Skeletal muscle tissue (tissue), 4 donors: ENCODE measurements around the gene NECTIN2. TPM values are rescaled to one million over a fixed set of nuclear protein-coding genes. Genes with fewer than 3 reads are reported as not detected.
A peak's percentile ranks its signal among the peaks of the same experiment; 100 is the strongest.
"Not testable (repeated sequence)": the region's sequence is repeated elsewhere in the genome, so short reads cannot be mapped to it uniquely, and the experiment has no call there.

Source experiments
- H3K27ac ChIP-seq: one replicate; pipeline ENCODE4 v1.7.0; 2013; ENCODE audit warnings: mild to moderate bottlenecking, low read depth, low read length, inconsistent platforms
- H3K27me3 ChIP-seq, 3 donors: one replicate each; pipeline ENCODE4 v1.7.0; 2013; ENCODE audit warnings: low read length in 3 of 3; ENCODE audit not compliant: control insufficient read depth in 3 of 3, insufficient read depth in 3 of 3
- H3K36me3 ChIP-seq, 3 donors: one replicate each; pipeline ENCODE4 v1.7.0; 2013; ENCODE audit warnings: low read length in 3 of 3; ENCODE audit not compliant: control insufficient read depth in 3 of 3, insufficient read depth in 3 of 3
- H3K4me1 ChIP-seq, 3 donors: one replicate each; pipeline ENCODE4 v1.7.0; 2013; ENCODE audit warnings: low read length in 3 of 3, mild to moderate bottlenecking in 3 of 3; ENCODE audit not compliant: control insufficient read depth in 3 of 3, insufficient read depth in 3 of 3
- H3K4me3 ChIP-seq, 3 donors: one replicate each; pipeline ENCODE4 v1.7.0; 2013; ENCODE audit warnings: low read length in 3 of 3
- H3K9ac ChIP-seq, 3 donors: one replicate each; pipeline ENCODE4 v1.7.0; 2013; ENCODE audit warnings: low read length in 3 of 3, mild to moderate bottlenecking in 3 of 3, moderate library complexity in 2 of 3, low read depth in 1 of 3
- H3K9me3 ChIP-seq, 3 donors: one replicate each; pipeline ENCODE4 v1.7.0; 2013; ENCODE audit warnings: low read length in 3 of 3; ENCODE audit not compliant: control insufficient read depth in 3 of 3
- total RNA-seq: library from RNA; depleted of rRNA; stranded (reverse); fragments of >200 nt; gene quantifications from one replicate; pipeline ENCODE4 v1.2.3, GENCODE V29; 2014
- donor health status: Osteomylitis.

Gene NECTIN2
- total RNA-seq, 1 donor from 2014 or later = 31.8 TPM

DNA sequence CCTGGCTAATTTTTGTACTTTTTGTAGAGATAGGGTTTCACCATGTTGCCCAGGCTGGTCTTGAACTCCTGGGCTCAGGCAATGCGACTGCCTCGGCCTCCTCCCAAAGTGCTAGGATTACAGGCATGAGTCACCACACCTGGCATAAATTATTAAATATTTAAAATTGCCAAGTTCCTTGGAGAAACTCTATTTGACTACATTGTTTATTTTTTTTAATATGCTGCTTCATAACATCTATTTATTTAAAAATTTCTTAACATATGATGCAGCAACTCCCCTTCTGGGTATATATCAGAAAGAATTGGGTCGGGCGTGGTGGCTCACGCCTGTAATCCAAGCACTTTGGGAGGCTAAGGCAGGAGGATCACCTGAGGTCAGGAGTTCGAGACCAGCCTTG, 13.2 kb upstream of the NECTIN2 start:
- not testable (repeated sequence) for H3K27me3 ChIP-seq, H3K4me3 ChIP-seq, H3K9me3 ChIP-seq, H3K27ac ChIP-seq, H3K36me3 ChIP-seq, H3K9ac ChIP-seq, H3K4me1 ChIP-seq

DNA sequence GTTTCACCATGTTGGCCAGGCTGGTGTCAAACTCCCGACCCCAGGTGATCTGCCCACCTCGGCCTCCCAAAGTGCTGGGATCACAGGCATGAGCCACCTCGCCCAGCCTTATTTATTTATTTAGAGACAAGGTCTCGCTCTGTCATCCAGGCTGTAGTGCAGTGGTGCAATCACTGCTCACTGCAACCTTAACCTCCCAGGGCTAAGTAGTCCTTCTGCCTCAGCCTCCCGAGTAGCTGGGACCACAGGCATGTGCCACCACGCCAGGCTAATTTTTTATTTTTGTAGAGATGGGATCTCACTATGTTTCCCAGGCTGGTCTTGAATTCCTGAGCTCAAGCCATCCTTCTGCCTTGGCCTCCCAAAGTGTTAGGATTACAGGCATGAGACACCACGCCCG, 11.7 kb upstream of the NECTIN2 start:
- not testable (repeated sequence) for H3K27me3 ChIP-seq, H3K9ac ChIP-seq, H3K27ac ChIP-seq, H3K9me3 ChIP-seq, H3K36me3 ChIP-seq, H3K4me3 ChIP-seq, H3K4me1 ChIP-seq

DNA sequence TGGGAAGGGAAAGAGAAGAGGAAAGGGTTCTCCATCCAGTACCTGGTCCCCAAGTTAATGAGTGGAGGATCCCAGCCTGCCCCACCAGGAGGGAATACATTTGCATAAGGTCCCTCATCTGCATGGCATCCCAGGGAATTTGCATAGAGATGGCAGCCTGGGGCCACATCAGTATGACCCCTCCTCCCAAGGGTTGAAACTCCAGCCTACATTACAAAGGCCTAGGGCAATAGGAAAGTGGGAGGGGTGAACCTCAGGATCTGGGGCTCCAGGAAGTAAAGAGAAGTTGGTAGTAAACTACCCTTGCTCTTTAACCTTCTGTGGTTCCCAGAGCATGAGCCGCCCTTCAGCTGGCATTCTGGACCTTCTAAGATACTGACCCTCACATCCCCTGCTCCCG, 6.8 kb upstream of the NECTIN2 start:
- H3K27ac ChIP-seq = no peak overlapping the region
- H3K4me1 ChIP-seq = no peaks in the 10 kb centered on the region
- H3K36me3 ChIP-seq = no peaks in the 10 kb centered on the region
- H3K27me3 ChIP-seq = no peaks in the 10 kb centered on the region
- no peak overlapping the region for H3K9ac ChIP-seq
- H3K9me3 ChIP-seq = no peaks in the 10 kb centered on the region
- no peak overlapping the region for H3K4me3 ChIP-seq

DNA sequence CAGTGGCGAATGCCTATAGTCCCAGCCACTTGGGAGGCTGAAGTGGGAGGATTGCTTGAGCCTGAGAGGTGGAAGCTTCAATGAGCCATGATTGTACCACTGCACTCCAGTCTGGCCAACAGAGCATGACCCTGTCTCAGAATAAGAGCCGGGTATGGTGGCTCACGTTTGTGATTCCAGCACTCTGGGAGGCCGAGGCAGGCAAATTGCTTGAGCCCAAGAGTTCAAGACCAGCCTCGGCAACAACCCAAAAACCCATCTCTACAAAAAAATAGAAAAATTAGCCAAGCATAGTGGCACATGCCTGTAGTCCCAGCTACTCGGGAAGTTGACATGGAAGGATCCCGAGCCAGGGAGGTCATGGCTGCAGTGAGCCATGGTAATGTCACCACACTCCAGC, 5.3 kb upstream of the NECTIN2 start:
- H3K4me3 ChIP-seq = no peak overlapping the region
- no peak overlapping the region for H3K9ac ChIP-seq
- H3K36me3 ChIP-seq = no peaks in the 10 kb centered on the region
- no peaks in the 10 kb centered on the region for H3K27me3 ChIP-seq
- H3K27ac ChIP-seq = no peak overlapping the region
- H3K4me1 ChIP-seq = peaks cover 8 to 10% (median 9%) of the 10 kb centered on the region in 3 donors
- no peaks in the 10 kb centered on the region for H3K9me3 ChIP-seq

DNA sequence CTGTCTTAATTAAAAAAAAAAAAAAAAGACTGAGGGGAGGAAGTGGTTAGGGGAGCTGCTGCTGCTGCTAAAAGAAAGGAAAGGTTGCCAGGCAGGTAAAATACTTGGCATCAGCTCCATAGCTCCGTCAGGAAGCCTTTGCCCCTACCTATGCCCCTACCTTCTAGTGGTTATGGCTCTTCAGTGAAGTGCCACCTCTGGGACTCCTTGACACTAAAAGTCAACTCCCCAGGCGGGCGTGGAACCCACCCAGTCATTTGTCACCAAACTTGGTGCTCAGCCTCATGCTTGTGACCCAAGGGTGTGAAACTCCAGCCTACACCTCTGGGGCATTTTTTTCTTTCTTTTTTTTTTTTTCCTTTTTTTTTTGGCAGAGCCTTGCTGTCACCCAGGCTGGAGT, 4.9 kb upstream of the NECTIN2 start:
- H3K9me3 ChIP-seq = no peaks in the 10 kb centered on the region
- H3K27me3 ChIP-seq = no peaks in the 10 kb centered on the region
- H3K9ac ChIP-seq = no peak overlapping the region
- no peak overlapping the region for H3K4me3 ChIP-seq
- no peaks in the 10 kb centered on the region for H3K36me3 ChIP-seq
- H3K27ac ChIP-seq = no peak overlapping the region
- H3K4me1 ChIP-seq = peaks cover 8 to 10% (median 9%) of the 10 kb centered on the region in 3 donors

DNA sequence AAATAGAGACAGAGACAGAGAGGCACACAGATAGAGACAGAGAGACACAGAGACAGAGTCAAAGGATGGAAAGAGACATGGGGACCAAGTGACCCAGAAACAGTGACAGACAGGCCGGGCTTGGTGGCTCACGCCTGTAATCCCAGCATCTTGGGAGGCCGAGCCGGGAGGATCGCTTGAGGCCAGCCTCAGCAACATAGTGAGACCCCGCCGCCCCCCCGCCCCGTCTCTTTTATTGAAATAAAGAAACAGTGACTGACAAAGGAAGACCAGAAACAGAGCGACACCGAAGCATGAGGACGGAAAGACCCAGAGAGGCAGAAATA, 848 bp upstream of the NECTIN2 start:
- peaks cover 22 to 34% (median 30%) of the 10 kb centered on the region in 3 donors for H3K4me1 ChIP-seq
- no peaks in the 10 kb centered on the region for H3K27me3 ChIP-seq
- H3K4me3 ChIP-seq = peak overlapping the region; percentile 71 to 90 (median 73)
- H3K27ac ChIP-seq = peak overlapping the region; percentile 46
- H3K9me3 ChIP-seq = no peaks in the 10 kb centered on the region
- no peaks in the 10 kb centered on the region for H3K36me3 ChIP-seq
- peak overlapping the region in 2 of 3 donors; percentile 57 to 81 for H3K9ac ChIP-seq

DNA sequence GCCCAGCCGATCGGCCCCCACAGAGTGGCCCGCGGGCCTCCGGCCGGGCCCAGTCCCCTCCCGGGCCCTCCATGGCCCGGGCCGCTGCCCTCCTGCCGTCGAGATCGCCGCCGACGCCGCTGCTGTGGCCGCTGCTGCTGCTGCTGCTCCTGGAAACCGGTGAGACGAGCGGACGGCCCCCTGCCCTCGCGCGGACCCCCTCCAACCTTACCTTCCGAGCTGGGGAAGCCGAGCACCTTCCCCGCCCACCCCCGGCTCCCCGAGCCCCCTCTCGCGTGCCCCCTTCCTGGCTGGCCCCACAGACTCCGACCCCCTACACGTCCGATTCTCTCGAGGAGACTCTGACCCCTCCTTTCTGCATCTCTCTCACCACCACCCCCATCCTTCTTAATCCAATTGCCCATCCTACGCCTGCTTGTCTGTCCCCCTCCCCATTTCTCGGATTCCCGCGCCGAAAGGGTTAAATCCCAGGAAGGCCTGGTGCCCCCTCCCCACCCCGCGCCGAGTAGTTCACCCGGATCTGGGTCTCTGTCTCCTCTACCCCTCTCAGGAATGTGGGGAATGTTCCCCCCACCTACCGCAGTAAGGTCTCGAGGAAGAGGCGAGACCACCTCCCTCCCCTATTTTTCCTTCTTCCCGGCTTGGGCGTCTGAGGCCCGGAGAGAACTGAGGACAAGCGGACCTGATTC, 502 bp downstream of the NECTIN2 start:
- peak overlapping the region; percentile 71 to 85 (median 79) for H3K4me3 ChIP-seq
- H3K9me3 ChIP-seq = no peaks in the 10 kb centered on the region
- H3K27ac ChIP-seq = peak overlapping the region; percentile 89
- no peaks in the 10 kb centered on the region for H3K27me3 ChIP-seq
- no peaks in the 10 kb centered on the region for H3K36me3 ChIP-seq
- peaks cover 26 to 34% (median 30%) of the 10 kb centered on the region in 3 donors for H3K4me1 ChIP-seq
- peak overlapping the region; percentile 86 to 94 (median 90) for H3K9ac ChIP-seq

DNA sequence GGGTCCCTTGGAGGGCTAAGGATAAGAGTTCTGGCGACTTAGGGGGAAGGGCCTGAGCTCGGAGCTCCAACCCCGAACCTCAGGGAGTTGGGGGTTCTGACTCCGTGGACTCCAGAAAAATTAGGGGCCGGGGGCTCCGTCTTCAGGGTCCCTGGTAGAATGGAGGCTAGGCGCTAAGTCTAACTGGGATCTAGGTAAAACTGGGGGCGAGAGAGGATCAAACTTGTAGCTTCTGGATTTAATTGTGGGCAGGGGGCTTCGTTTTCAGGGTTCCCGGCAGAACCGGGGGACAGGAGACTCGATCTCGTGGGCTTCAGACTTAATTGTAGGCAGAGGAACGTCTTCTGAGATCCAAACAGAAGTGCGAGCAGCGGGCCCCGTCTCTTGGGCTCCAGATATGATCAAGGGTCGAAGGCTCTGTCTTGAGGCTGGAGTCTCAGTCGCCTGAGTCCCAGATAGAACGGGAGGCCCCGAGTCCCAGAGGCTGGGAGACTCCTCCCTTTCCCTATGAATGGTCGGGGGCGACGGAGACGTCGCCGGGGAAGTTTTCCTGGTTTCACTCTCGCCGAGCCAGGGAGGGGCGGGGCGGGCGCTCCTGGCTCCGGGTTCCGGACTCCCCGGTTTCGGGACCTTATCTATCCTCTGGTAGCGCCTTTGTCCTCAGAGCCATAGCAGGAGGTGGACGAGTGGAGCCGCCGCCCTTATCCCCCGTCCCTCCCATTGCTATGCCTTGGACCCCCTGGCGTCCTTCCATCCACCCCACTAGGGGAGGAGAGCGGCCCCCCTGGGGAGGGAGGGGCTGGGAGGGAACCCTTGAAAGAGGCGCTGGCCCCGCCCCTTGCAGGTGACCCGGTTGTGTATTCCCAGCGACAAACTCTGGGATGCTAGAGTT, 1.3 kb downstream of the NECTIN2 start:
- Histone ChIP-seq H3K9me3 (no peaks in the 10 kb centered on the region), H3K4me3 (peak overlapping the region; percentile 71 to 85 (median 79)), H3K27me3 (no peaks in the 10 kb centered on the region), H3K9ac (peak overlapping the region; percentile 86 to 94 (median 88)), H3K27ac (peak overlapping the region; percentile 89), H3K4me1 (peaks cover 26 to 34% (median 30%) of the 10 kb centered on the region in 3 donors), H3K36me3 (no peaks in the 10 kb centered on the region)

DNA sequence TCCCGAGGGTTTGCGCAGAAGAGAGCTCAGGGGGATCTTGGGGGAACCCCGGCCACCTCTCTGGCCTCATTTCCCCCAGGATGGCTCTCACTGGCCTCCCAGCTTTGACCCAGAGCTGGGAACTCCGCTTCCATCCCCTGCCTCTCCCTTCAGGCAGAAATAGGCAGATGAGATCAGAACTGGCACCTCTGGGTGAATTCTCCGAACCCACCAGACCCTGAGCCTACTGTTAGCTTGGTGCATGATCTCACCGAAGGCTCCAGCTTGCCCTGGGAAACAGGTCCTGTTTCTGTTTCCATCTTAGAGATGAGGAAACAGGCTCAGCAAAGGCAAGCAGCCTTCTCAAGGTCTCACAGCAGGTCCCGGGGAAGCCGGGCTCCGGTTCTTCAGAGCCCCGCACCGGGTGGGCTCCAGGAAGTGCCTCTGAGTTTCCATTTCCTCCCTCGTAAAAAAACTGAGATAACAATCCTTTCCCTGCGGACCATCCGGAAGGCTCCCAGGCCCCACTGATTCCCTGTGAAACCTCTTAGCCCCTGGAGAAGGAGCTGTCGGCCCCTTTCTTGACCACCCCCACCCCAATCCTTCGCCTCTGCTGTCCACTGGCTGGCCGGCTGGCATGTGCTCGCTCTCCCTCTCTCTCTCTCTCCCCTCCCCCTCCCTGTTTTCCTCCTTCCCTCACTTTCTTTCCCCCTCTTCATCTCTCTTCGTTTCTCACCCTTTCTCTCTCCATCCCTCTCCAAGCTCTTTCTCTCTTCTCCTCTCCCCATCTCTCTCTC, 2.1 kb downstream of the NECTIN2 start:
- Histone ChIP-seq H3K27me3 (no peaks in the 10 kb centered on the region), H3K9me3 (no peaks in the 10 kb centered on the region), H3K27ac (peak overlapping the region; percentile 89), H3K36me3 (no peaks in the 10 kb centered on the region), H3K9ac (peak overlapping the region in 2 of 3 donors; percentile 86 to 94), H3K4me1 (peaks cover 26 to 34% (median 30%) of the 10 kb centered on the region in 3 donors), H3K4me3 (peak overlapping the region; percentile 71 to 85 (median 79))
